ENCODE data around the gene TDRD3. TPM values are rescaled to one million over a fixed set of nuclear protein-coding genes. Genes with fewer than 3 reads are reported as not detected.
"Not testable (repeated sequence)": the region's sequence is repeated elsewhere in the genome, so short reads cannot be mapped to it uniquely, and the experiment has no call there.

Gene TDRD3
- 7.2 and 8.4 TPM in 2 replicates for total RNA-seq (2014; rRNA removed; shearing (Covaris generic))

GRCh38 chr13:60396783-60397703, at the start of gene TDRD3:
Gene TDRD3, plus strand, starts transcription at chr13:60397220. Its CDS starts 145 bp downstream, at chr13:60397365.
- peak; percentile 80 for DNase-seq (ENCODE audit: low read depth)

GRCh38 chr13:60347690-60348089, 49.3 kb upstream of the TDRD3 start:
- no peak for DNase-seq (ENCODE audit: low read depth)

- DNase-seq (ENCODE audit: low read depth) = no peak
Measured at GRCh38 chr13:60348097-60348496, 48.9 kb upstream of the TDRD3 start.

- peak; percentile 64 for DNase-seq (ENCODE audit: low read depth)
Measured at GRCh38 chr13:60351326-60351725, 45.7 kb upstream of the TDRD3 start.

- no peak for DNase-seq (ENCODE audit: low read depth)
Measured at GRCh38 chr13:60351855-60352615, 45.0 kb upstream of the TDRD3 start.

GRCh38 chr13:60352644-60353043, 44.4 kb upstream of the TDRD3 start:
- DNase-seq (ENCODE audit: low read depth) = no peak

- DNase-seq (ENCODE audit: low read depth) = no peak
Measured at GRCh38 chr13:60355056-60355455, 42.0 kb upstream of the TDRD3 start.

GRCh38 chr13:60356970-60357369, 40.0 kb upstream of the TDRD3 start:
- no peak for DNase-seq (ENCODE audit: low read depth)

- no peak for DNase-seq (ENCODE audit: low read depth)
Measured at GRCh38 chr13:60358453-60358852, 38.6 kb upstream of the TDRD3 start.

GRCh38 chr13:60363288-60363687, 33.7 kb upstream of the TDRD3 start:
- no peak for DNase-seq (ENCODE audit: low read depth)

- DNase-seq (ENCODE audit: low read depth) = no peak
Measured at GRCh38 chr13:60369242-60369641, 27.8 kb upstream of the TDRD3 start.

GRCh38 chr13:60370343-60370742, 26.7 kb upstream of the TDRD3 start:
- DNase-seq (ENCODE audit: low read depth) = no peak

- no peak for DNase-seq (ENCODE audit: low read depth)
Measured at GRCh38 chr13:60372141-60372540, 24.9 kb upstream of the TDRD3 start.

GRCh38 chr13:60379282-60379681, 17.7 kb upstream of the TDRD3 start:
- DNase-seq (ENCODE audit: low read depth) = not testable (repeated sequence)

- DNase-seq (ENCODE audit: low read depth) = no peak
Measured at GRCh38 chr13:60379837-60380565, 17.0 kb upstream of the TDRD3 start.

- no peak for DNase-seq (ENCODE audit: low read depth)
Measured at GRCh38 chr13:60384911-60385310, 12.1 kb upstream of the TDRD3 start.

- no peak for DNase-seq (ENCODE audit: low read depth)
Measured at GRCh38 chr13:60386250-60386649, 10.8 kb upstream of the TDRD3 start.

- DNase-seq (ENCODE audit: low read depth) = no peak
Measured at GRCh38 chr13:60392131-60392530, 4.9 kb upstream of the TDRD3 start.

GRCh38 chr13:60395971-60396782, 843 bp upstream of the TDRD3 start:
- peak; percentile 87 for DNase-seq (ENCODE audit: low read depth)

- peak; percentile 66 for DNase-seq (ENCODE audit: low read depth)
Measured at GRCh38 chr13:60397704-60398378, 821 bp downstream of the TDRD3 start.
